Upper lobe of right lung (tissue), 1 donor: ENCODE results near the gene ANKRD17. TPM values are rescaled to one million over a fixed set of nuclear protein-coding genes. Genes with fewer than 3 reads are reported as not detected.

Experiments
- ATAC-seq: fragments of 200-7000 bp; cut with Tn5 transposase; one replicate; pipeline ENCODE4 v1.9.1; 2020; ENCODE audit warnings: mild to moderate bottlenecking, moderate library complexity
- DNase-seq: peaks from one replicate; pipeline ENCODE4 v3.0.0-alpha.2; 2020
- H3K27ac ChIP-seq: fragments of 200-600 bp; one replicate; pipeline ENCODE4 v1.8.0; 2022
- H3K27me3 ChIP-seq: fragments of 200-600 bp; one replicate; pipeline ENCODE4 v1.8.0; 2022; ENCODE audit warnings: mild to moderate bottlenecking
- H3K36me3 ChIP-seq: fragments of 200-600 bp; one replicate; pipeline ENCODE4 v1.8.0; 2022
- H3K4me1 ChIP-seq: fragments of 200-600 bp; one replicate; pipeline ENCODE4 v1.8.0; 2022
- H3K4me3 ChIP-seq: fragments of 200-600 bp; one replicate; pipeline ENCODE4 v1.8.0; 2022; ENCODE audit warnings: mild to moderate bottlenecking
- H3K9me3 ChIP-seq: fragments of 200-600 bp; one replicate; pipeline ENCODE4 v1.8.0; 2022
- intact Hi-C: fragments of 100-400 bp; cut with DNase I; formaldehyde crosslinking; loops from one replicate; pipeline ENCODE4 v1.11.0; 2022
- total RNA-seq: library from RNA; stranded (reverse); fragmentation: NEBNext Ultra II Directional; extraction: Animal tissue kit (Norgen Biotek cat#: 25700); gene quantifications from one replicate; pipeline ENCODE4 v1.2.1, GENCODE V29; 2021
- TF ChIP-seq, protein P1 (sequence below): fragments of 200-600 bp; IDR thresholded peaks from one replicate; pipeline ENCODE4 v1.8.0; 2022; ENCODE audit warnings: antibody characterized with exemption
- donor health status: DM: no; HTN: yes; CAD: no; lungs with severe emphysema.

The ANKRD17 gene
- total RNA-seq, 1 donor from 2014 or later, result 61.5 TPM

DNA sequence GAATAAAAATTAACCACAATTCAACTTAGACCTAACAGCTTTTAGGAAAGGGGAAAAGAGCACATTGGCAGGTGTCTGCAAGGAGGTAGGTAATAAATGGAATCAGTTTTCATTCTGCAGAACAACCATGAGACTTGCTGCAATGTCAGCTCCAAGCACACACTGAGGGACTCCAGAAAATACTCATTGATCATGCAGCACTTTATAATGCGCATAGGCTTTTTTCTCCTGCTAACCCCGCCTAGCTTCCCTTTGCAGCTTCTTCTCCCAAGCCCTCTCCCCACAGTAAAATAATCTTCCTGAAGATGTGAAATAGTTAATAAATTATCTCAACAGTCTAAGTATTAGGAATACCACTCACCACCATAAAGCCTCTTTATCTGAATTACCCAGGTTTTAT, 36.9 kb downstream of the ANKRD17 start:
- no peak for ATAC-seq
- no peaks in the 10 kb centered on the region for H3K27me3 ChIP-seq
- peak overlapping the region; percentile 54 for H3K4me3 ChIP-seq
- TF ChIP-seq, protein P1, sequence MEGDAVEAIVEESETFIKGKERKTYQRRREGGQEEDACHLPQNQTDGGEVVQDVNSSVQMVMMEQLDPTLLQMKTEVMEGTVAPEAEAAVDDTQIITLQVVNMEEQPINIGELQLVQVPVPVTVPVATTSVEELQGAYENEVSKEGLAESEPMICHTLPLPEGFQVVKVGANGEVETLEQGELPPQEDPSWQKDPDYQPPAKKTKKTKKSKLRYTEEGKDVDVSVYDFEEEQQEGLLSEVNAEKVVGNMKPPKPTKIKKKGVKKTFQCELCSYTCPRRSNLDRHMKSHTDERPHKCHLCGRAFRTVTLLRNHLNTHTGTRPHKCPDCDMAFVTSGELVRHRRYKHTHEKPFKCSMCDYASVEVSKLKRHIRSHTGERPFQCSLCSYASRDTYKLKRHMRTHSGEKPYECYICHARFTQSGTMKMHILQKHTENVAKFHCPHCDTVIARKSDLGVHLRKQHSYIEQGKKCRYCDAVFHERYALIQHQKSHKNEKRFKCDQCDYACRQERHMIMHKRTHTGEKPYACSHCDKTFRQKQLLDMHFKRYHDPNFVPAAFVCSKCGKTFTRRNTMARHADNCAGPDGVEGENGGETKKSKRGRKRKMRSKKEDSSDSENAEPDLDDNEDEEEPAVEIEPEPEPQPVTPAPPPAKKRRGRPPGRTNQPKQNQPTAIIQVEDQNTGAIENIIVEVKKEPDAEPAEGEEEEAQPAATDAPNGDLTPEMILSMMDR, result no peak
- DNase-seq, result no peak
- no peaks in the 10 kb centered on the region for H3K36me3 ChIP-seq
- H3K4me1 ChIP-seq, result peaks cover 30% of the 10 kb centered on the region
- intact Hi-C loops, result no loop called here
- peak overlapping the region; percentile 82 for H3K27ac ChIP-seq
- no peaks in the 10 kb centered on the region for H3K9me3 ChIP-seq

DNA sequence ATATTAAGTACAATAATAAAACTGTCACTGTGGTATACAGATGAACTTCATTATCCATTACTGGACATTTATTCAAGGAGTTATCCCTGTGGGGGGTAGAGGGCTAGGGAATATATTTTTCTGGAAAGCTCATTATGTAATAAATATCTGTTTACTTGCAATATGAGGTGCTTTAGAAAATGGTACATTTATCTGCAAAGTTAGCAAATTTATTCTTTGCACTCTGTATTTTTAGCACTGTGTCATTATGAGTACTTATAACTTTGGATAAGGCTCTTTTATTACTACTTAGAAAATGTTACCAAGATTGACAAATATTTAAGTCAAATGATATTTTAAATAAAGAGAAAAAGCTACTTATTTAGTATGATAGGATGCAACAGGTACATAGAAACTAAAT, 37.8 kb downstream of the ANKRD17 start:
- Histone ChIP-seq H3K27ac (no peak overlapping the region), H3K36me3 (no peaks in the 10 kb centered on the region), H3K27me3 (no peaks in the 10 kb centered on the region), H3K4me1 (peaks cover 30% of the 10 kb centered on the region), H3K4me3 (no peak overlapping the region), H3K9me3 (no peaks in the 10 kb centered on the region)
- DNase-seq (no peak), ATAC-seq (no peak)
- intact Hi-C loops, result no loop called here
- TF ChIP-seq, protein P1, result no peak

DNA sequence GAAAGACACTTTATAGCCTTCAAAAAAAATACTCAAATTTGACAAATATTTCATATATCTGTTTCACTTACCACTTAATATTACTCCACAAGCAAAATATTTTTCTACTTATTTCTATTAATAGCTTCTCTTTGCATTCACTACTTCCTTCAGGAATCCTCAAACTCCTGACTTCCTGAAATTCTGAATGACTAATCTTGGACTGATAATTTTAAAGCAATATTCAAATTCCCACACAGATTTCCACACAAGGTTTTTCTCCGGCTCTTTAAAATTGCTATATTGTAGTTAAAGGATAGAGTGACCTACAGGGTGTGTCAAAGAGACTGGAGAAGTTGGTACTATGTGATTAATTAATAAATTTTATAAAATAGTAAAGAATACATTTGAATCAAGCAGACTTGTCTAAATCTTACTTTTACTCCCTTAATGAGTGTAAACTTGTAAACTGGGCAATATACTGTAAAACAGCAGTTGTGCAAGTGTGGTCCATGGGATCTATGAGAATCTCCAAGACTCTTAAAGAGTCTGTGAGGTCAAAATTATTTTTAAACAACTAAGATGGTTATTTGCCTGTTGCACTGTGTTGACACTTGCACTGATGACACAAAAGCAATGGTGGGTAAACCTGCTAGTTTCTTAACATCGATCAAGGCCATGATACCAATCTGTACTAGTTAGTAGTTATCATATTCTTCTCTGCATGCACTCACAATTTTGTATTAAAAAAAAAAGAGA, 44.5 kb downstream of the ANKRD17 start:
- no peak overlapping the region for H3K4me3 ChIP-seq
- TF ChIP-seq, protein P1, result no peak
- no peaks in the 10 kb centered on the region for H3K36me3 ChIP-seq
- peaks cover 8% of the 10 kb centered on the region for H3K4me1 ChIP-seq
- DNase-seq (no peak), ATAC-seq (no peak)
- no peak overlapping the region for H3K27ac ChIP-seq
- H3K27me3 ChIP-seq, result no peaks in the 10 kb centered on the region
- H3K9me3 ChIP-seq, result no peaks in the 10 kb centered on the region
- intact Hi-C loops, result no loop called here

DNA sequence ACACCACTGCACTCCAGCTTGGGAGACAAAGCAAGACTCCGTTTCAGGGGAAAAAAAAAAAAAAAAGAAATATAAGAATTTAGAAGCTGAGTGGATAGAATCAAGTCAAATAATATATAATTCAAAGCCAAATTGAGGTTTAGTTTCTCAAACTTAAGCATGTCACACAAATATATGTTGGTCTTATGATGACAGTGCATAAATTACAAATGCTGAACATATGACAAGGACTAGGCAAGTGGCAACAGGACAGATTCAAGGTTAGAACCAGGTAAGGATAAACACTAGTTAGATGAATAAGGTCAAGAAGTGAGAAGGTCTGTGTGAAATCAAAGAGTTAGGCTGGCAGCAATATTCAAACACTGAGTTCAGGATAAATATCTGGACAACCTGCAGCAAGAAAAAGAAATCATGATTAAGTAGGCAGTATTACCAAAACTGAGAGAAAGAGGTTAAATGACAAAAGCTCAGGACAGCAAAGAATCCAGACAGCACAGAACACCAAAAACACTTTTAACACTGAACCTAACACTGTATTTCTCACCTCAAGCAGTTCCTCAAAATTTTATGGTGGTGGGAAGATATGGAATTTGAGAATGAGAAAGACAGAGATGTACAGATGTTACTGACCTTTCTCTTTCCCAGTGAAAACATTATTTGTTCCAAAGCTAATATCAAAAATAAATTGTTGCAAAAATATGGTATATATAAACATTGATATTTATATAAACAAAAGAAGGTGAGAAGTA, 45.4 kb downstream of the ANKRD17 start:
- DNase-seq (no peak), ATAC-seq (no peak)
- intact Hi-C loops, result no loop called here
- Histone ChIP-seq H3K36me3 (no peaks in the 10 kb centered on the region), H3K4me1 (peaks cover 8% of the 10 kb centered on the region), H3K27ac (no peak overlapping the region), H3K4me3 (no peak overlapping the region), H3K27me3 (no peaks in the 10 kb centered on the region), H3K9me3 (no peaks in the 10 kb centered on the region)
- TF ChIP-seq, protein P1, result no peak

DNA sequence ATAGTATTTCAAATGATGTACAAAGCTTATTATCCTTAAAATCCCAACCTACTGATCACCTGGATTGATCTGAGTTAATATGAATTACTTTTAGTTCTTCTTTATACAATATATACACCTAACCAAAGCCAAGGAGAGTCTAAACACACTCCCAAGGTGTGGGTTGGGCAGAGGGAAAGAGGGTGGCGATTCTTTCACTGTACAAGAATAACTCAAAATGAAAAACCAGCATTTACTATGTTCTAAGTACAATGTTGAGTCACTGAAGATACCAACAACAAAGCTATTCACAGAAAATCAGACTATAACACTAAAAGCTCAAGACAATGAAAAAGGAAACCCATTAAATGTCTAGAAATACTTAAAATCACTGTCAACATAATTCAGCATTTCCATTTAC, 46.6 kb downstream of the ANKRD17 start:
- Histone ChIP-seq H3K27ac (no peak overlapping the region), H3K9me3 (no peaks in the 10 kb centered on the region), H3K4me1 (peaks cover 8% of the 10 kb centered on the region), H3K27me3 (no peaks in the 10 kb centered on the region), H3K36me3 (no peaks in the 10 kb centered on the region), H3K4me3 (no peak overlapping the region)
- TF ChIP-seq, protein P1, result no peak
- no peak for ATAC-seq
- no peak for DNase-seq
- intact Hi-C loops, result no loop called here
